Fibroblast of lung (primary cell): ENCODE results near the gene DNAAF1.

Experiments
- CTCF ChIP-seq, 2 donors: IDR thresholded peaks in 1 of 2; conservative IDR thresholded peaks in 1 of 2; 1 replicate in 1 of 2; 2 replicates in 1 of 2; pipeline ENCODE4 v1.5.1; 2011 to 2012; ENCODE audit warnings: low read length in 2 of 2, control low read depth in 1 of 2, inconsistent platforms in 1 of 2, low read depth in 1 of 2, mild to moderate bottlenecking in 1 of 2
- EZH2 ChIP-seq: IDR thresholded peaks from 2 replicates; pipeline ENCODE4 v1.5.1; 2012; ENCODE audit warnings: low read length, control low read depth, mild to moderate bottlenecking; ENCODE audit errors: missing control alignments

DNA sequence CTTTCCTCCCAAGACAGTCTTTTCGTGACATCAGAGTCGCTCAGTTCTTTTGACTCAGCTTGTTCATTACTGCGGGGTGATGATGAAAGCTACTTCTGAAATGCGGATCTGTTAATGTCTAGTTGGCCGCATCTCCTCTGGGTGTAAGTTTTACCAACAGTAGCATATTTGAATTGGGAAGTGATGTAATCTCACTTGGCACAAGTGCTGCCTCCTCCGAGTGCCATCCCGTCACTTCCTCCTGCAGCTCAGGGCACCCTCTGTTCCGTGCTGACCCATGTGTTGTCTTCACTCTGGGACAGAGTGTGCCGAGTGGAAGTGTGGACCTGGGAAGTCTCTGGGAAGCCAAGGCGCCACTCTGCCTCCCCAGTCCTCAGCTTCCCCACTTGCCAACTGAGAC, 54.8 kb downstream of the DNAAF1 start:
- TF ChIP-seq CTCF (conservative IDR thresholded peaks at IDR 0.05 in 1 of 2, IDR thresholded peaks at IDR 0.05 in 1 of 2; ENCODE audit: low read depth in 1 of 2, low read length in 2 of 2) (no peak), EZH2 (no peak)
